SH-SY5Y (cell line): ENCODE results near the gene GPN1.
A peak's percentile ranks its signal among the peaks of the same experiment; 100 is the strongest.

Source experiments
- GATA2 ChIP-seq: IDR thresholded peaks from 2 replicates; pipeline ENCODE4 v1.6.1; 2011; ENCODE audit warnings: mild to moderate bottlenecking, low read depth, low read length
- GATA3 ChIP-seq: IDR thresholded peaks from 2 replicates; pipeline ENCODE4 v1.6.1; 2011; ENCODE audit warnings: low read depth, mild to moderate bottlenecking, low read length, moderate library complexity

The GPN1 gene

GRCh38 chr2:27653397-27653796 is 24.5 kb downstream of the GPN1 start:
- no peak for TF ChIP-seq GATA3
- TF ChIP-seq GATA2 = no peak

DNA sequence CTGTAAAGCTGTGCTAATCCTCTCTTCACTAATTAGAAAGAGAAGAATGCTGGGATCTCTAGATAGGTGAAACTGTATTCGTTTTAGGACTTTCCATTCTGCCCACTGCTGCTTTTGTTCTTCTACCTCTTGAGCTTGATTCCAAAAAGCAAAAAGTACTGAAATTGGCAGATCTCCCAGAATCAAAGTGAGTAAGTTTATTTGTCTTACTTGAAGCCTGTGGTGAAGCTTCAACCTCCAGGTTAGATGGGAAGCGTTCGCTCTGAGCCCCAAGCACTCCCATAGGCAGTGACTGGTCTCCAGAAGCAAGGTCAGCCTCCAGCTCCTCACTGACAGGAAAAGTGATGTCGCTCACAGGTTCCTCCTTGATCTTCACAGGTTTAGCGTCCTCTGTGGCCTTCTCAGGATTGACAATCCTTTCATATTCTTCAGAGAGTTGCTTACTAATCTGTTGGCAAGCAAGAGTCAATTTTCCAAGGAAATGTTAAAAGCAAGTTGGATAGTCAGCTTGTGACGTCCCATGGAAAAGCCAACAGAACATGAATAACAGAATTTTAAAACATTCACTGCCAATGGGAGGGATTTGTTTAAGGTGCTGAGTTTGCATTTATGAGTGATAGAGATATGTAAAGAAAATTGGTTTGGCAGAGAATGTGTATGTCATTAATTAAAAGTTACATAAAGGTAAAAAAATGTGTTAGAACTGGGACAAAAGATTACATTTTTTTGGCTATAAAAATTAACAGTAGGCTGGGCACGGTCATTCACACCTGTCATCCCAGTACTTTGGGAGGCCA is 26.5 kb downstream of the GPN1 start:
- TF ChIP-seq GATA3 (no peak), GATA2 (no peak)

DNA sequence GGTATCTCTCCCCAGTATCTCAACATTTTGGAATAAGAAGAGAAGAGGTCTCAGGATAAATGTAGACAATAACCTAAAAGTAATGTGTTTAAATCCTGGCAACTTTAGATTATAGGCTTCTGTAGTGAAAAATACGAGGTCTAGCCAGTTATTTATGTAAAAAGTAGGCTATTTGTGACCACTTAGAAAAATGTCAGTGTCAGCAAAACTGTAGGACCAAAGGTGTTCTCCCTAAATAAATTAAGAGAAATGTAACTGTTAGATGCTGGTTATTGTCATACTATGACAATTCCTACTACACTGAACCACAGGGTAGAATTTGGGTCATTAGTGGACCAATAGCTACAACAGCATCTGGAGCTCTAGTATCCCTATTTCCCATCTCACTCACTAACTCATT is 32.5 kb downstream of the GPN1 start:
- TF ChIP-seq GATA2 = no peak
- TF ChIP-seq GATA3 = no peak

- TF ChIP-seq GATA3 = no peak
- TF ChIP-seq GATA2 = peak; percentile 52
Observed at GRCh38 chr2:27663285-27664153, 34.7 kb downstream of the GPN1 start, which contains the start of the genes SLC4A1AP and SUPT7L. SLC4A1AP (plus strand) TSS chr2:27663889; CDS start chr2:27663915, 26 bp downstream. SUPT7L (minus strand) TSS chr2:27663614; CDS start chr2:27662192, 1,422 bp downstream.

DNA sequence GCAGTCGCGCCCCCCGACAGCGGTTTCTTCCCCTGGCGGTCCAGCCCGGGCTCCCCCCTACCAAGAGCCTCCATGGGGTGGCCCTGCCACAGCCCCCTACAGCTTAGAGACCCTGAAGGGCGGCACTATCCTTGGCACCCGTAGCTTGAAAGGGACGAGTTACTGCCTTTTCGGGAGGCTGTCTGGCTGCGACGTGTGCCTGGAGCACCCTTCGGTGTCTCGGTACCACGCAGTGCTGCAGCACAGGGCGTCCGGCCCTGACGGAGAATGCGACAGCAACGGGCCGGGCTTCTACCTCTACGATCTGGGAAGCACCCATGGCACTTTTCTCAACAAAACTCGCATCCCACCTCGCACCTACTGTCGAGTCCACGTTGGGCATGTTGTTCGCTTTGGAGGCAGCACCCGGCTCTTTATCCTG is 35.3 kb downstream of the GPN1 start:
- TF ChIP-seq GATA3 (no peak), GATA2 (no peak)

- TF ChIP-seq GATA2 (no peak), GATA3 (no peak)
Observed at GRCh38 chr2:27664622-27665363, 35.9 kb downstream of the GPN1 start.

GRCh38 chr2:27667446-27667845 is 38.6 kb downstream of the GPN1 start:
- TF ChIP-seq GATA2 = no peak
- TF ChIP-seq GATA3 = no peak

DNA sequence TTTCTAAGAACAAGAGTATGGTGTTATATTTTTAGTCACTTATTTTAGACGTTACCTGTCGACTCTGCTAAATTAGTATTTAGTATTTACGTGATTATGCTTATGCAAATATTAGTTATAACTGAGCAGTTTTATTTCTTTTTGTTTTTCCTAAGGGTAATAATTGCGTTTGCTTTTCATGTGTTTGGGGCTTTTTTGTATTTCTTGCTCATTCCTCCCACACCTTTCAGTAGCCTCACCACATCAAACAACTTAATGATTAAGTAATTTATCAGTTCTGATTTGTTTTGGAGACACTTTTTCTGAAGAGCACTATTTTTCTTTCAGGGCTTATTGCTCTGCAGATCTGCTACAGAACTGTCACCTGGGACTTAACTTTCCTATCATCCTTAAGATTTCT is 42.4 kb downstream of the GPN1 start:
- TF ChIP-seq GATA3 = no peak
- no peak for TF ChIP-seq GATA2

DNA sequence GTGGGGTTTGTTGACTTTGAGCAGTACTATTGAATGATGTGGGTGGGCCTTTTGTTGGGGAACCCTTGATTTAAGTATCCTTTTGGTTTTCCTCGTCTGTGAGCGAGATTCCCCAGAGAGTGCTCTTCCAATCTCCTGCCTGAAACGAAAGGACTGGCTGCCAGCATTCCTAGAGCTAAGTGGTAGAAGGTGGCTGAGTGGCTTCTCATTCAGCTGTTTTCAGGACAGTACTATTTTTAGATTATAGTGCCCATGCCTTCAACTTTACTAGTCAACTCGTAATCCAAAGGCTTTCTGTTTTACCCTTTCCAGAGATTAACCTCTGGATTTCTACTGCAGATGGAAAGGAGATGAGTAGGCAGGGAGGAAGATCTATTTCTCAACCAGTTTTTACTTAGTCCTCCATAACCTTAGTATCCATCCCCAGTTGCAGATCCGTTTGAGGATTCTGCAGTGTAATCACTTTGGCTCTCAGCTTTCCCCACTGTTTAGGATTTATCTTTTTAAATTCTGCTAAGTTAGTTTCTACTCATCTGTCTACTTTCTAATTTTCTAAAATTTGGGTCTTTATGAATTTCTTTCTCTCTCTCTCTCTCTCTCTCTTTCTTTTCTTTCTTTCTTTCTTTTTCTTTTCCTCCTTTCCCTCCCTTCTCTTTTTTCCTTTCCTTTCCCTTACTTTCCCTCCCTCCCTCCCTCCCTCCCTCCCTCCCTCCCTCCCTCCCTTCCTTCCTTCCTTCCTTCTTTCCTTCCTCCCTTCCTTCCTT is 44.1 kb downstream of the GPN1 start:
- TF ChIP-seq GATA2 (no peak), GATA3 (no peak)

DNA sequence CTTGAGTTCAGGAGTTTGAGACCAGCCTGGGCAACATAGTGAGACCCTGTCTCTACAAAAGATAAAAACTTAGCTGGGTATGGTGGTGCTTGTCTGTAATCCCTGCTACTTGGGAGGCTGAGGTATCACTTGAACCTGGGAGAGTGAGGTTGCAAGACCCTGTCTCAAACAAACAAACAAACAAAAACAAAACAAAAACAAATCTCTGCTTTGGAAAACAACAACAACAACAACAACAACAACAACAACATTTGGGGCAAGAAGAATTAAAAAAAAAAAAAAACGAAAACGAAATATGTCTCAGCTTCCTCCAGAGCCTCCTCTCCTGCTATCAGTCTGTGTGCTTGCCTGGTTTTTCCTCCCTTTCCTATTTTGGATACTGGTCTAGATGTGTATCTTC is 51.7 kb downstream of the GPN1 start:
- TF ChIP-seq GATA2 (no peak), GATA3 (no peak)

DNA sequence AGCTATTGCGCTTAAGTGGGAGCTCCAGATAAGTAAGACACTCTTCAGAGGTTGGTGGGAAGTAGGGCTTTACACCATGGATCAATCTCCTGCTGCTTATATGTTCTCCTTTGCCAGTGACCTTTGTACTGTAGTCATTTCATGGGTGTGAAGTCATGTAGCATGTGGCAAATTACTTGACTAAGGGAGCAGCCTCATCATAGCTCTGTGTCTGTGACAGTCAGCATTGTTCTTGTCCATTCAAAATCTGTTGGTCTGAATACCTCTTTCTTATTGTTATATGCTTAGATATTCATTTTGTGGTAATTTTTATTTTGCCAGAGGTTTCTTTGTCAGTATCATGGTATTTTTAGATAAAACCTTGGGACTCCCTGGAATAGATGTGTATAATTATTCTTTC is 53.0 kb downstream of the GPN1 start:
- TF ChIP-seq GATA3 = no peak
- no peak for TF ChIP-seq GATA2

DNA sequence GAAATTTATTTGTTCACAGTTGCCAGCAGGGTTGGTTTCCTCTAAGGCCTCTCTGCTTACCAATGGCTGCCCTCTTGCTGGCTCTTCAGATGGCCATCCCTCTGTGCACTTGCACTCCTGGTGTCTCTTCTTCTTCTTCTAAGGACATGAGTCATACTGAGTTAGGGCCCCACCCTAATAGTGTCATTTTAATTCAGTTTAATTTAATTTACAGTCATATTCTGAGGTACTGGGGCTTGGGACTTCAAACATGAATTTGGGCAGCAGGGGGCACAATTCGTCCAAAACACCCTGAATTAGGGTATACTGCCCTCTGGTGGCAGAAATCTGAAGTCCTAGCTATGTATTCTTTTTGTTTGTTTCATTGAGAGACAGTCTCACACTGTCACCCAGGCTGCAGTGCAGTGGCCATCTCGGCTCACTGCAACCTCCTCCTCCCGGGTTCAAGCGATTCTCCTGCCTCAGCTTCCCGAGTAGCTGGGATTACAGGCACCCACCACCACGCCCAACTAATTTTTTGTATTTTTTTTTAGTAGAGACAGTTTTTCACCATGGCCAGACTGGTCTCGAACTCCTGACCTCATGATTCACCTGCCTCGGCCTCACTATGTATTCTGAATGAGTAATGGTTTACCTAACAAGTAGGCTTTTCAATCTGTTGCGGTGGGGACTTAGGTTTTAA is 54.7 kb downstream of the GPN1 start:
- no peak for TF ChIP-seq GATA3
- no peak for TF ChIP-seq GATA2

DNA sequence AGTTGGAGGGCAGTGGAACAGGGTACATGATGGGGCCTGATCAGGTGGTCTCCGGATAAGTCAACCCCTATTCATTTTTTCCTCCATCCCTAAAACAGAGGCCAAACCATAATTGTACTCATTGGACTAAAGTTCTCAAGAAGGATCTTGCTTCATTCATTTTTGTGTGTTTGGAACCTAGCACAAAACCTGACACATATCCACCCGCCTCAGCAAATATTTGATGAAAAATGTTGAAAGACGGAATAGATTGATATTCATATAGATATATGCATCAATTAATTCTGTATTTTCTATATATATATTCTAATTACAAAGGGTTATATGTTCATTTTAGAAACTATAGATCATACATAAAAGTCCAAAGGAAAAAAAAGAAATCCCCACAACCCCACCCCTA is 56.7 kb downstream of the GPN1 start:
- TF ChIP-seq GATA3 = no peak
- TF ChIP-seq GATA2 = no peak
